ENCODE results near the gene SCYGR1. TPM values are rescaled to one million over a fixed set of nuclear protein-coding genes. Genes with fewer than 3 reads are reported as not detected.

SCYGR1 gene
- total and polyA plus RNA-seq, 2 donors from 2014 or later: not detected

DNA sequence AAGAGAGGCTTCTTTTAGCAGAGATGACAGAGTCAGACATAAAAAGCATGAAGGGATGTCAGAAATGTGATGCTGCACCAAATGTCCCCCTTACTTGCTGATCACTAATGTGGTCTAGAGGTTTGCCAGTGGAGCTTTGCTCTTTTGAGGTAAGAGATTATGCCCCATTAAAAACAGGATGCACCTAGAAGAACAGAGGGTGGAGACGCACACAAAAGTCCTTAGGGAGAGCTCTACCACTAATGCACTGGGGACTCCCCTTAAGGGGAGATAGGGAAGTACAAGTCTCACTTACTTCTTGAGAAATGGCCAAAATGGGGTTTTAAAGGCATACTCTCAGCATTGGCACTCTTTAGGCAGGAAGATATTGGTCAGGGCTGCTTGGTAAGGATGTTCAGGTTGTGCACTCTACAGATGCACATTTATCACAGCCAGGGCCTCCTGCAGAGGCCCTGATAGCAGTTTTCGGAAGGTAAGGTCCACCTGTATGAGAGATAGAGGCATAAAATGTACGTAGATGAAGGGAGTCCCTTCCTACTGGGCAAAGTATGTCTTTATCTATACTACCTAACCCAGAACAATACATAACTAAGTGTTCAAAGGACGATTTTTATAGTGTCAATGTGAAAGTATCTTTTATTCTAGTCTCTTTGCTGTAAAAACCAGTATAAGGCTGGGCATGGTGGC, 17.0 kb upstream of the SCYGR1 start:
- no peaks in the 10 kb centered on the region for H3K36me3 ChIP-seq (ENCODE audit: control insufficient read depth in 2 of 3, insufficient read depth in 3 of 3, low read length in 3 of 3)
- no peak overlapping the region for H3K9ac ChIP-seq (ENCODE audit: low read length in 3 of 3)
- intact Hi-C loops (cut with DNase I): loop anchor here (10.0 kb wide), 1 partner anchor 360 kb away; no protein-coding TSS in a partner anchor
- FAIRE-seq: no peak
- H3K27ac ChIP-seq (ENCODE audit: low read depth in 2 of 2, low read length in 2 of 2): no peak overlapping the region
- H3K27me3 ChIP-seq (ENCODE audit: control insufficient read depth, insufficient read depth, low read length): no peaks in the 10 kb centered on the region
- no peaks in the 10 kb centered on the region for H3K9me3 ChIP-seq (ENCODE audit: control insufficient read depth in 2 of 3, insufficient read depth in 1 of 3, low read length in 3 of 3)
- no peak overlapping the region for H3K4me3 ChIP-seq (ENCODE audit: low read length in 3 of 3)
- no peak for DNase-seq
- H3K4me1 ChIP-seq (ENCODE audit: control insufficient read depth in 2 of 3, insufficient read depth in 2 of 3, low read depth in 1 of 3, low read length in 3 of 3): peaks cover 6 to 15% (median 8%) of the 10 kb centered on the region in 3 donors
- TF ChIP-seq, protein P1, sequence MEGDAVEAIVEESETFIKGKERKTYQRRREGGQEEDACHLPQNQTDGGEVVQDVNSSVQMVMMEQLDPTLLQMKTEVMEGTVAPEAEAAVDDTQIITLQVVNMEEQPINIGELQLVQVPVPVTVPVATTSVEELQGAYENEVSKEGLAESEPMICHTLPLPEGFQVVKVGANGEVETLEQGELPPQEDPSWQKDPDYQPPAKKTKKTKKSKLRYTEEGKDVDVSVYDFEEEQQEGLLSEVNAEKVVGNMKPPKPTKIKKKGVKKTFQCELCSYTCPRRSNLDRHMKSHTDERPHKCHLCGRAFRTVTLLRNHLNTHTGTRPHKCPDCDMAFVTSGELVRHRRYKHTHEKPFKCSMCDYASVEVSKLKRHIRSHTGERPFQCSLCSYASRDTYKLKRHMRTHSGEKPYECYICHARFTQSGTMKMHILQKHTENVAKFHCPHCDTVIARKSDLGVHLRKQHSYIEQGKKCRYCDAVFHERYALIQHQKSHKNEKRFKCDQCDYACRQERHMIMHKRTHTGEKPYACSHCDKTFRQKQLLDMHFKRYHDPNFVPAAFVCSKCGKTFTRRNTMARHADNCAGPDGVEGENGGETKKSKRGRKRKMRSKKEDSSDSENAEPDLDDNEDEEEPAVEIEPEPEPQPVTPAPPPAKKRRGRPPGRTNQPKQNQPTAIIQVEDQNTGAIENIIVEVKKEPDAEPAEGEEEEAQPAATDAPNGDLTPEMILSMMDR (IDR thresholded peaks at IDR 0.05; ENCODE audit: borderline replicate concordance, extremely low read depth, insufficient read depth): no peak

DNA sequence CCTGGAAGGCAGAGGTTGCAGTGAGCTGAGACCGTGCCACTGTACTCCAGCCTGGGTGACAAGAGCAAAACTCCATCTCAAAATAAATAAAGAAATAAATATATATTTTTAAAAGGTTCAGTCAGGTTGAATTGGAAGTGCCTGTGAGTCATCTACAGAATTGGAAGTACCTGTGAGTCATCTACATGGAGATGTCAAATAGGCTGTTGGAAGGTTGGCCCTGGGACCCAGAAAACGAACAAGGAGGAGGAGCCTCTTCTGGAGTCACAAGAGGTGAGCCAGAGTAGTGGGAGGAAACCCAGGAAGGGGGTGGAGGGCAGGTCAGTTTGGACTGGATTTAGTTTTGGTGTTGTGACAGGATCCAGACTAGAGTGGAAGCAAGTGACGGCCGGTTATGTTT, 15.2 kb upstream of the SCYGR1 start:
- no peak for DNase-seq
- Histone ChIP-seq H3K27me3 (ENCODE audit: control insufficient read depth, insufficient read depth, low read length) (no peaks in the 10 kb centered on the region), H3K4me1 (ENCODE audit: control insufficient read depth in 2 of 3, insufficient read depth in 2 of 3, low read depth in 1 of 3, low read length in 3 of 3) (peaks cover 6 to 15% (median 8%) of the 10 kb centered on the region in 3 donors), H3K4me3 (ENCODE audit: low read length in 3 of 3) (no peak overlapping the region), H3K36me3 (ENCODE audit: control insufficient read depth in 2 of 3, insufficient read depth in 3 of 3, low read length in 3 of 3) (no peaks in the 10 kb centered on the region), H3K27ac (ENCODE audit: low read depth in 2 of 2, low read length in 2 of 2) (no peak overlapping the region), H3K9ac (ENCODE audit: low read length in 3 of 3) (no peak overlapping the region), H3K9me3 (ENCODE audit: control insufficient read depth in 2 of 3, insufficient read depth in 1 of 3, low read length in 3 of 3) (no peaks in the 10 kb centered on the region)
- TF ChIP-seq, protein P1 (IDR thresholded peaks at IDR 0.05; ENCODE audit: borderline replicate concordance, extremely low read depth, insufficient read depth): no peak
- intact Hi-C loops (cut with DNase I): loop anchor here (10.0 kb wide), 1 partner anchor 362 kb away; no protein-coding TSS in a partner anchor
- FAIRE-seq: no peak

DNA sequence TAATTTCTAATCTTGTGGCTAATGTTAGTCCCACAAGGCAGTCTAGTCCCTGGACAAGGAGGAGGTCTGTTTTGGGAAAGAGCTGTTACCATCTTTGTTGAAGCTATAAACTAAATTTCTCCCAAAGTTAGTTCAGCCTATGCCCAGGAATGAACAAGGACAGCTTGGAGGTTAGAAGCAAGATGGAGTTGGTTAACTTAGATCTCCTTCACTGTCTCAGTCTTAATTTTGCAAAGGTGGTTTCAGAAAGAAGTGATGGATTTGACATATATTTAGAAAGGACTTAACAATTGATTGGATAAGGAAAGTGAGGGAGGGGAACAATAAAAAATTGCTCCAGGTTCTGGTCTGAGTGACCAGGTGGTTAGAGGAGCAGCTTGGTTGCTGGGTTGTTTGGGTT, 14.6 kb upstream of the SCYGR1 start:
- Histone ChIP-seq H3K36me3 (ENCODE audit: control insufficient read depth in 2 of 3, insufficient read depth in 3 of 3, low read length in 3 of 3) (no peaks in the 10 kb centered on the region), H3K27ac (ENCODE audit: low read depth in 2 of 2, low read length in 2 of 2) (no peak overlapping the region), H3K9me3 (ENCODE audit: control insufficient read depth in 2 of 3, insufficient read depth in 1 of 3, low read length in 3 of 3) (no peaks in the 10 kb centered on the region), H3K4me1 (ENCODE audit: control insufficient read depth in 2 of 3, insufficient read depth in 2 of 3, low read depth in 1 of 3, low read length in 3 of 3) (peaks cover 6 to 10% (median 8%) of the 10 kb centered on the region in 3 donors), H3K27me3 (ENCODE audit: control insufficient read depth, insufficient read depth, low read length) (no peaks in the 10 kb centered on the region), H3K4me3 (ENCODE audit: low read length in 3 of 3) (no peak overlapping the region), H3K9ac (ENCODE audit: low read length in 3 of 3) (no peak overlapping the region)
- no peak for DNase-seq
- FAIRE-seq: no peak
- TF ChIP-seq, protein P1 (IDR thresholded peaks at IDR 0.05; ENCODE audit: borderline replicate concordance, extremely low read depth, insufficient read depth): no peak
- intact Hi-C loops (cut with DNase I): loop anchor here (10.0 kb wide), 1 partner anchor 362 kb away; no protein-coding TSS in a partner anchor

Data from kidney (tissue), 14 donors.